Measurements from ENCODE around the gene MAMSTR. TPM values are rescaled to one million over a fixed set of nuclear protein-coding genes. Genes with fewer than 3 reads are reported as not detected.

The MAMSTR gene
- total and polyA plus RNA-seq, 9 of the 15 experiments (the other 6 are each of a cell fraction or from before 2014, with no cell fraction given) = 0.08 to 1.00 (median 0.40) TPM; not detected in 1

GRCh38 chr19:48720613-48721296 is 1.2 kb upstream of the MAMSTR start (continued):
- no peak for TF ChIP-seq ZBTB33 (CRISPR knock-in tag; IDR thresholded peaks at IDR 0.05)
- TF ChIP-seq NCOR1 (IDR thresholded peaks at IDR 0.05) = no peak
- peak; percentile 97 for TF ChIP-seq NFYB (IDR thresholded peaks at IDR 0.05; ENCODE audit: extremely low read depth, insufficient read length)
- no peak for TF ChIP-seq SMAD4 (CRISPR knock-in tag; conservative IDR thresholded peaks at IDR 0.05)
- TF ChIP-seq TCF3 (CRISPR knock-in tag; IDR thresholded peaks at IDR 0.05) = no peak
- no peak for TF ChIP-seq PTBP1 (IDR thresholded peaks at IDR 0.05; ENCODE audit: low read depth, low read length)
- TF ChIP-seq, protein P1, sequence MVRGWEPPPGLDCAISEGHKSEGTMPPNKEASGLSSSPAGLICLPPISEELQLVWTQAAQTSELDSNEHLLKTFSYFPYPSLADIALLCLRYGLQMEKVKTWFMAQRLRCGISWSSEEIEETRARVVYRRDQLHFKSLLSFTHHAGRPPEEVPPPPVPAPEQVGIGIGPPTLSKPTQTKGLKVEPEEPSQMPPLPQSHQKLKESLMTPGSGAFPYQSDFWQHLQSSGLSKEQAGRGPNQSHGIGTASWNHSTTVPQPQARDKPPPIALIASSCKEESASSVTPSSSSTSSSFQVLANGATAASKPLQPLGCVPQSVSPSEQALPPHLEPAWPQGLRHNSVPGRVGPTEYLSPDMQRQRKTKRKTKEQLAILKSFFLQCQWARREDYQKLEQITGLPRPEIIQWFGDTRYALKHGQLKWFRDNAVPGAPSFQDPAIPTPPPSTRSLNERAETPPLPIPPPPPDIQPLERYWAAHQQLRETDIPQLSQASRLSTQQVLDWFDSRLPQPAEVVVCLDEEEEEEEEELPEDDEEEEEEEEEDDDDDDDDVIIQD (CRISPR knock-in tag; IDR thresholded peaks at IDR 0.05) = no peak
- TF ChIP-seq TCFL5 (CRISPR knock-in tag; conservative IDR thresholded peaks at IDR 0.05) = no peak
- TF ChIP-seq TBP (optimal IDR thresholded peaks at IDR 0.05; ENCODE audit: low read depth, low read length) = peak; percentile 55
- no peak for TF ChIP-seq NFRKB (IDR thresholded peaks at IDR 0.05; ENCODE audit: low read depth)
- no peak for TF ChIP-seq MXD1 (CRISPR knock-in tag; IDR thresholded peaks at IDR 0.05; ENCODE audit: borderline replicate concordance, poor library complexity, severe bottlenecking)
- no peak for TF ChIP-seq ZNF408 (CRISPR knock-in tag; IDR thresholded peaks at IDR 0.05; ENCODE audit: low read depth)
- TF ChIP-seq PHTF2 (CRISPR knock-in tag; IDR thresholded peaks at IDR 0.05) = no peak
- TF ChIP-seq HEY1 (CRISPR knock-in tag; IDR thresholded peaks at IDR 0.05; ENCODE audit: borderline replicate concordance) = no peak
- TF ChIP-seq HNRNPL (IDR thresholded peaks at IDR 0.05; ENCODE audit: low read depth, low read length) = no peak
- no peak for TF ChIP-seq ZNF583 (CRISPR knock-in tag; IDR thresholded peaks at IDR 0.05)
- no peak for TF ChIP-seq ZNF184 (CRISPR knock-in tag; IDR thresholded peaks at IDR 0.05)
- TF ChIP-seq, protein P2, sequence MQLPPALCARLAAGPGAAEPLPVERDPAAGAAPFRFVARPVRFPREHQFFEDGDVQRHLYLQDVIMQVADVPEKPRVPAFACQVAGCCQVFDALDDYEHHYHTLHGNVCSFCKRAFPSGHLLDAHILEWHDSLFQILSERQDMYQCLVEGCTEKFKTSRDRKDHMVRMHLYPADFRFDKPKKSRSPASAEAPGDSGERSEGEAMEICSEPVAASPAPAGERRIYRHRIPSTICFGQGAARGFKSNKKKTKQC (CRISPR knock-in tag; IDR thresholded peaks at IDR 0.05) = peak; percentile 17; the same call in 1 of the 2 replicates
- no peak for TF ChIP-seq NBN (IDR thresholded peaks at IDR 0.05; ENCODE audit: low read depth)
- TF ChIP-seq L3MBTL2 (IDR thresholded peaks at IDR 0.05) = peak; percentile 87
- TF ChIP-seq HMG20B (CRISPR knock-in tag; IDR thresholded peaks at IDR 0.05) = no peak
- TF ChIP-seq, protein P3, sequence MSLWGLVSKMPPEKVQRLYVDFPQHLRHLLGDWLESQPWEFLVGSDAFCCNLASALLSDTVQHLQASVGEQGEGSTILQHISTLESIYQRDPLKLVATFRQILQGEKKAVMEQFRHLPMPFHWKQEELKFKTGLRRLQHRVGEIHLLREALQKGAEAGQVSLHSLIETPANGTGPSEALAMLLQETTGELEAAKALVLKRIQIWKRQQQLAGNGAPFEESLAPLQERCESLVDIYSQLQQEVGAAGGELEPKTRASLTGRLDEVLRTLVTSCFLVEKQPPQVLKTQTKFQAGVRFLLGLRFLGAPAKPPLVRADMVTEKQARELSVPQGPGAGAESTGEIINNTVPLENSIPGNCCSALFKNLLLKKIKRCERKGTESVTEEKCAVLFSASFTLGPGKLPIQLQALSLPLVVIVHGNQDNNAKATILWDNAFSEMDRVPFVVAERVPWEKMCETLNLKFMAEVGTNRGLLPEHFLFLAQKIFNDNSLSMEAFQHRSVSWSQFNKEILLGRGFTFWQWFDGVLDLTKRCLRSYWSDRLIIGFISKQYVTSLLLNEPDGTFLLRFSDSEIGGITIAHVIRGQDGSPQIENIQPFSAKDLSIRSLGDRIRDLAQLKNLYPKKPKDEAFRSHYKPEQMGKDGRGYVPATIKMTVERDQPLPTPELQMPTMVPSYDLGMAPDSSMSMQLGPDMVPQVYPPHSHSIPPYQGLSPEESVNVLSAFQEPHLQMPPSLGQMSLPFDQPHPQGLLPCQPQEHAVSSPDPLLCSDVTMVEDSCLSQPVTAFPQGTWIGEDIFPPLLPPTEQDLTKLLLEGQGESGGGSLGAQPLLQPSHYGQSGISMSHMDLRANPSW (CRISPR knock-in tag; IDR thresholded peaks at IDR 0.05) = no peak

Measured in K562 (cell line).